ENCODE data around the gene GUCA2A. TPM values are rescaled to one million over a fixed set of nuclear protein-coding genes. Genes with fewer than 3 reads are reported as not detected.

Gene GUCA2A
- total RNA-seq, 1 donor from 2014 or later = not detected

DNA sequence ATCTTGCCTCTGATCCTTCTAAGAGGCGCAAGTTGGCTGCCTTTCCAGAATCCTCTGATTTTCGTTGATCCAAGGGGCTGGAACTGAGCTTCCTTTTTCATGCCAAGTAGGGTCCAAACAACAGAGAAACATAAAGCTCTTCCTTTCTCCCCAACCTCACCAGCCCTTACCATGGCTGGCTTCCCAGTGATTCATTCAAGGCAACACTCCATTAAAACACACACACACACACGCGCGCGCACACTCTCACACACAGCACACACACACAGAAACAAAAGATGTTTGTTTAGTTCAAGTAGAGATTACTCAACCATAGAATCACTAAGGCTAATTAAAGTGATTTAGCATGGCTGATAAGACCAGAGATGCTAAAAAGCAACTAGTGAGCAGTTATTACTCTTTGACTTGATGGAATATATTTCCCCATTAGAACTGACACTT is 13.0 kb upstream of the GUCA2A start:
- intact Hi-C loops (cut with micrococcal nuclease) = loop anchor here (1.0 to 5.0 kb wide), 3 partner anchors 157 to 279 kb away; partner anchors contain the start of genes PPCS, RIMKLA and ZMYND12

DNA sequence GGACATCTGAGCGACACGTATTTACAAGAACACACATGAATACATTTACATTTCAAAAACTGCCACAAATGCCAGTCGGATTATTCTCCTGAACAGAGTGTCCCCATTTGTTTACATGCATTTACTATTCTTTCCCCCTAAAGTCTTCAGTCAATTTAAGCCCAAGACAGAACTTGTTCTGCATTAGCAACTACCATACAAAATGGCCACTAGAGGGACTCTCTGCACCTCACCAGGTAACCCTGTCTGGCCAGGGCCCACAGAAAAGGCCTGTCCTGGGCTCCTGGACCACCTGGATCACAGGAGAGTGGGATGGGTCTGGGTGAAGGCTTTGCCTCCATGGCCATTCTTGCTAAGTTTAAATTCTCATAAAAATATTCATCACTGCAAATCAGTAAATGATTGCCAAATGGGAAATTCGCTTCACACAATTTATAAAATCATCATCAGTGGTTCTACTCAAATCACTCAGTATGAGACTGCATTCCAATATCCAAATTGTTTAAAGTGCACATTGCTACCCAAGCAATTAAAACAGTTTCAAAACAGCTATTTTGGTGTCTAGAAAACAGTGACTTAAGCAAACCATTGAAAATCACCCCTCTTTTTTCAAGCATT is 12.5 kb upstream of the GUCA2A start:
- intact Hi-C loops (cut with micrococcal nuclease) = loop anchor here (1.0 to 5.0 kb wide), 3 partner anchors 157 to 279 kb away; partner anchors contain the start of genes PPCS, RIMKLA and ZMYND12

DNA sequence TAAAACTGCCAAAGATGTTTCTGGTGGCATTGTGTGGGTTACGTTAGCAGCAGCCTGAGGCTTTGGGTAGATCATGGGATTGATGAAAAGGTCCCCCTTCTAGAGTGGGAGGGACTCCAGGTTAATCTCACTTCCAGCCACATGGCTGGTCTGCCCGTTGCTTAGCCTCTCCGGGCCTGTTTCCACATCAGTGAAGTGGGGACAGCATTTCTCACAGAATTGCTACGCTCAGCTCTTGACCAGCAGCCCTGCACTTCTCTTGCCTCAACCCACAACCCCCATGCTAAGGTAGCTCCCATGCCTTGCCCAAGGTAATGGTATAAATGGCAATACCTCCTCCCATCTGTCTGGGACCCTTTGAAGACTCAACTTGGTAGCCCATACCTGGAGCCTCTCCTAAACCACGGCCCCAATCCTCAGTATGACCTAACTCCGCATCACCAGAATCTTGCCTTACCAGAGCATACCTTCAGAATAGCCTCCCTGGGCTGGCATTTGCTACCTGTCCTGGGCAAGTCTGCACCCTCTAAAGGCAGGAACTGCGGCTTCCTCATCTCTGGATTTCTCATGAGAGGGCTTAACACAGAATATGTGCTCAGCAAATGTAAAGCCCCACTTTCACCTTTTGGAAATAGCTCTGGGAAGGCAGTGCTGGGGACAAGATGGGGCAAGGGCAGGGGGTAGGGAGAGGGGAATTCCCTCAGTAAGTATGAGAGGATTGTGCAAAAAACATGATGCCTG is 10.9 kb upstream of the GUCA2A start:
- intact Hi-C loops (cut with micrococcal nuclease) = loop anchor here (5.0 kb wide), 1 partner anchor 207 kb away; the partner anchor contains the start of gene RIMKLA

DNA sequence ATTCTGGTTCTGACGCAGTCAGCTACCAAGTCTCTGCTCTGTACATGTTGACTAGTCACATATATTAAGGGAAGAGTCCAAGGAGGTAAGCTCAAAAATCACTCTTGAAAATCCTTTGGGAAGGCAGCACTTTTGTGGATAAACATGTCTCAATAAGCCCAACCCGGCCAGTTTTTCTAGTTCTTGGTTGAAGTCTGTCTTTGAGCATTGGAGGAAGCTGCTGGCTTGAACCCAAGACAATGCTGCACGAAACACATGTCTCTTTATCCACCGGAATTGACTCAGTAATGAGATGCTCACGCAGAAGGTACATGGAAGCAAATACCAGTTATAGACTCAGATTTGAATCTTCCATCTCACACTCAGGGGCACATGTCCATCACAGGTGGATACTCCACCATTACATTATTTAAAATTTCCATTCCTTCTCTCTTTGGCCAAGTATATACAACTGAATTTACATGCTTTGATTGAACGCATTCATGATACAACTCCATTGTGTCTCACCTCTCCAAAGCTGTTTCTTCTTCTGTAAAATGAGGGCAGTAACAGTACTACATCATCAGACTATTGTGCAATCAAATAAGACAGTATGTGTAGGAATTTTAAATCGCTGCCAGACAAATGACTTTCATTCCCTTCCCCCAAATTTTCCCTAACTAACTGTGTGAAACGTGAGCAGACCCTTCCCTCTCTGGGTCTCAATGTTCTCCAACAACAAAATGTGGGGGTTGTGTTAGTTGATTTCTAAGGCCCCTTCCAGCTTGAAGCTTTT is 9.6 kb upstream of the GUCA2A start:
- intact Hi-C loops (cut with micrococcal nuclease) = loop anchor here (1.0 kb wide), 4 partner anchors 27 to 658 kb away; no protein-coding TSS in a partner anchor

DNA sequence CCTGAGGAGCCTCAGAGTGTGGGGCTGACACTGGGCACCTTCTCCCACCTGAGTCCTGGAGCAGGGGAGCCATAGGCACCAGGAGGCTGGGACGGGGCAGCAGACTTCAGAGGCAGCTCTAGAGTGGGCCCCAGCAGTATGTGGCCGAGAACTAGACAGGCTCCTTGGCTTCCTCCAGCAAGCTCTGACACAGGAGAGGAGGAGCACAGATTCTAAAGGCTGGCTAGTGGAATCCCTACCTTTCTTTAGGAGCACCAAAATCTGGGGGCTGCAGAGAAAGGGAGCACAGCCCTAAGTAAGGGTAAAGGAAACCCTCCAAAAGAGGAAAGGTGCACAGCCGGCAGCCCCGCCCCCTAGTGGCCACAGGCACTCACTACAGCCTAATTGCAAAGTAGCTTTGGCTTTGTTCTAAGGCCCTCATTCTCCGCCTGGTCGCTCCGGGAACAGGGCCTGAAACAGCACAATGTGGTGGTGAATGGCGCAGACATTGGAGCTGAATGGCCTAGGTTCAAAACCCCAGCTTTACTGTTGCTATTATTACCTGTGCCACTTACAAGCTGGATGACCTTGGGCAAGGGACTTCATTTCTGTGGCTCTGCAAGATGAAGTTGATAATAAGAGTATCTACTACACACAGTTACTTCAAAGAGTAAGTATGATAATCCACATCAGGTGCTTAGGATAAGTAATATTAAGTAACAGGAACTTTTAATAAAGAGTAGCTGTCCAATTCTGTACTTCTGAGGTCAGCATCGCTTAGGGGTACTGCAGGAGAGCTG is 8.8 kb upstream of the GUCA2A start:
- intact Hi-C loops (cut with micrococcal nuclease) = loop anchor here (1.0 kb wide), 4 partner anchors 26 to 657 kb away; no protein-coding TSS in a partner anchor

DNA sequence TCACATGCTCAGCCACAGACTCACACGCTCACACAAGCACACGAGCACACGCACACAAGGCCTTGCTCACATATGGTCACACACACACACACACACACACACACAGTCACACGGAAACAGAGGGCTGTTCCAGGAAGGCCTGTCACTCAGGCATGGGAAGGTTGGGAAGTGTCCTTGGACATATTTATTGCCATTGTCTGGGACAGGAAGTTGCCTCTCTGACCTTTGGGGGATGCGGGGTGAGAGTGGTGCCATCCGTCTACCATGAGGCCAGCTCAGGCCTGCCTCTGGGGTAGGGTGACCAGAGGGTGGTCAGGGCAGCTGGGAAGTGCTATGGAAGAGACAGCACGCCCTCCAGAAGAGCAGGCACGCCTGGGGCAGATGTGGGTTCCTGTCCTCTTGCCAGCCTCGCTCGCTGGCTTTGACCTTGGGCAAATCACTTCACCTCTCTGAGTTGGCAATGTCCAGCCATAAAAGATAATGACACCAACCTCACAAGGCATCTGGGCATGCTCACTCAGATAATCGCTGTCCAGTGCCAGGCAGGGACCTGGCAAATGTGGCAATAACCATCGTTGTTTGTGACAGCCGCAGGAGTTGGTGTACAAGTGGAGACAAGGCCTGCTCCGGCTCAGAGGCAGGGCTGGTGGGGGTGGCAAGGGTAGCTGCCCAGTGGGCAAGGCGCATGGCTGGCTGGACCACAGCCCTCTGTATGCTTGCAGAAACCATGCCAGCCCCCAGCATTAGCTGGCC is 8.0 kb upstream of the GUCA2A start:
- intact Hi-C loops (cut with micrococcal nuclease) = loop anchor here (1.0 kb wide), 4 partner anchors 25 to 656 kb away; no protein-coding TSS in a partner anchor

DNA sequence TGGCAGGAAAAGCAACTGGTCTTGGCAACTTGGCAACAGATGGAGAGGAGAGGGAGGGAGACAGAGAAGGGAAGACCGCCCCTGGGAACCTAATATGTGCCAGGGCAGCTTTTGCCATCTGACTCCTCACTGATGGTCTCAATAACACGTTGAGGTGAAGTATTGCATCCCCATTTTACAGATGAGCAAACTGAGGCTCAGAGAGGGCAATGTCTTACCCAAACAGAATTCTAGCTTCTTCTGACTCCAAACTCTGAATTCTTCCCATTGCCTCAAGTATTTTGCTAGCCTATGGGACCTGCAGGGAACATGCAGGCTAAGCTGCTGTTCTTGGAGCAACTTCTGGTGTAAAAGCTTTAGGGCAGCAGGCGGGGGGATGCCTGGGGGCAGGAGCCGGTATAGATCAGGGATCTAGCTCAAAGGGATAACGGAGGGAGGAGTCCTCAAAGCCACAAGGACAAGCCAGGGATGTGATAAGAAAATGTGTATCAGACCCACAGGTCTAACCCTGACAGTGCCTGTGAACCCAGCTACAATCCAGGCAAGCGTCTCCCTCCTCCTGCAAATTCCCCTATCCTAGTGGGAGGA is 7.2 kb upstream of the GUCA2A start:
- intact Hi-C loops (cut with micrococcal nuclease) = no loop called here

DNA sequence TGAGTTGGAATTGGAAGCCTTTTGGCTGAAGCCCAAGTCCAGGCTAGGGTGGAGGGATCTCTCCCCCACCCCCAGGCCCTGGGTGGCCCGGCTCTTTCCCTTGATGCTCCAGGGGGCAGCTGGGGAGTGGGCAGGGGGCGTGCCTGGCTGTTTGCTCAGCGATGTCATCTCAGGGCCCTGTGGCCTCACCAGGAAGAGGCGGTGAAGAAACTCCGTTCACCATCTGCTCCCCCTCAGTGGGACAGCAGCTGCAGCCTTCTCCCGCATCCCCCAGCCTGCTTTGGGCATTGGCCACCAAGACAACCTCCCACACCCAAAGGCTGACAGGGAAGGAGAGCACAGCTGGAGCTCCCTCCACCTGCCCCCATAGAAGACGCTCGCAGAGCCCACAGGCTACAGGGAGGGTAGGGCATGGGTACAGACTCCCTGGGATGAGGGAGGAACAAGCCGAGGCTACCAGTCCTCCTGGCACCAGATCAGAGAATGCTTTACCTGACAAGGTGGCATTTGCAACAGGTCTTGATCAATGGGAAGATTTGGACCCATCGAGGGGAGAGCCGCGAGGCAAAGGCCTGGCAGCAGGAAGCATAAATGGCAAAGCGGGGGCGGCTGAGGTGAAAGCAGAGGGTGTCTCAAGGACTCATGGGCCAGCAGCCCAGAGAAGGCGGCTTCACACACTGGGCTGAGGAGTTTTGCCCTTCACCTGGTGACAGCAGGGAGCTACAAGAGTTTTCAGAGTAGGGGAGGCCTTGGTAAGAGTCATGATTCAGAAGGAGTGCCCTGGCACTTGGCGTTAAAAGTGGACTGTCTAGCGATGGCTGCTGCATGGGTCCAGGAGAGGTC is 6.5 kb upstream of the GUCA2A start:
- intact Hi-C loops (cut with micrococcal nuclease) = no loop called here

DNA sequence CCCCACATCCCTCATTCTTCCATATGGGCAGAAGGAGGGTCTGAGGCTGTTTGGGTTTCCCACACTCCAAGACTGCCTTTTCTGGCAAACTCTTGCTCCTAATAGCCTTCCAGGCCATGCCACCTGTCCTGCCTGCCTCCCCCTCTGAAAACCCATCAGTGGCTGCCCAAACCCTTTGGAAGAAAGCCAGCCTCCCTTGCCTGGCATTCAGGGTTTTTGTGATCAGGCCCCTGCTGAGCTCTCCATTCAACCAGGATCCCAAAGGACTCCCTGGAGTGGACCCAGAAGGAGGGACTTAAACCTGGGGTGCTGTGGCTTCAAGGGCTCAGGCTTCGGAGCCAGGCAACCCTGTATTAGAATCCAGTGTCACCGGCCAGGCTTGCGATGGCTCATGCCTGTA is 4.2 kb upstream of the GUCA2A start:
- intact Hi-C loops (cut with micrococcal nuclease) = no loop called here

DNA sequence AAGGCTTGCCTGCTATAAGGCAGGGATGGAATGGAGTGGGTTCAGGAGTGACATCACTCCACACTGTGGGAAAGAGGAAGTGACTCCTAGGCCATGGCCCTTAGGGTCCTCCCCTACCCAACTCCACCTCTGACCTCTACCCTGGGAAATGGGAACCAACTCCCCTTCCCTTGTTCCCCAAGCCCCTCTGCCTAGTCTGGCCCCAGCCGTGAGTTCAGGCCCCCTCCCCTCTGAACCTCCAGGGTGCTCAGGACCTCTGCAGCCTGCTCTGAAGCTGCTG is 3.8 kb upstream of the GUCA2A start:
- intact Hi-C loops (cut with micrococcal nuclease) = no loop called here

DNA sequence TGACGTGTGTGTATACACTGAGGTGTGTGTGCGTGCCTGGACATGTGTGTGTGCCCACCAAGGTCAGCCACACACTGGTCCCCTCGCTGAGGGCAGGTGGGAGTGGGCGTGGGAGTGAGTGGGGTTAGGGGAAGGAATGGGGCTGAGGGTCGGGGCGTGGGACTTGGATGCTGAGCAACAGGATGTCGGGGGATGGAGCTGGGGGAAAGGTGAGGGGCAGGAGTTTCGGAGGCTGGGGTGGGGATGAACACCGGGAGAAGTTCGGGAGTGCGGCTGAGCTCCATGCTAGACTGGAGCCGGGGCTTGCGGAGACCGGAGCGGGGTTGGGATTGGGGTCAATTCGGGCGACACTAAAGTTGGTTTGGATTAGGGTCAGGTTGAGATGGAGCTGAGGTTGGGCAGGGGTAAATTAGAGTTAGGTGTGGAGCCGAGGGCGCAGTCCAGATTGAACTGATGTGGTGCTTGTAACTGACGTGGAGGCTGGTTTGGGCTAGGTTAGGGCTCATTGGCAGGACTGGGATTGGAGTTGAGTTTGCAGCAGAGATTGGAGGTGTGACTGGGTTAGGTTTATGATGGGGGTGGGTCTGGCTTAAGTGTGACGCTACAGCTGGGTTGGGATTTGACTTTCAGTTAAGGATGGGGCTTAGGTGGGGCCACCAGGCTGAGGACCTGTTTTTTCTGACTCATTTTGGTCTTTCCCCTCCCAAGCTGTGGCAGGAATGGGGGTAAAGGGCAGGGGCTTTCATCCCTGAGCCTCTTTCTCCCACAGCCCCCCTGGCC is 3.3 kb upstream of the GUCA2A start:
- intact Hi-C loops (cut with micrococcal nuclease) = no loop called here

DNA sequence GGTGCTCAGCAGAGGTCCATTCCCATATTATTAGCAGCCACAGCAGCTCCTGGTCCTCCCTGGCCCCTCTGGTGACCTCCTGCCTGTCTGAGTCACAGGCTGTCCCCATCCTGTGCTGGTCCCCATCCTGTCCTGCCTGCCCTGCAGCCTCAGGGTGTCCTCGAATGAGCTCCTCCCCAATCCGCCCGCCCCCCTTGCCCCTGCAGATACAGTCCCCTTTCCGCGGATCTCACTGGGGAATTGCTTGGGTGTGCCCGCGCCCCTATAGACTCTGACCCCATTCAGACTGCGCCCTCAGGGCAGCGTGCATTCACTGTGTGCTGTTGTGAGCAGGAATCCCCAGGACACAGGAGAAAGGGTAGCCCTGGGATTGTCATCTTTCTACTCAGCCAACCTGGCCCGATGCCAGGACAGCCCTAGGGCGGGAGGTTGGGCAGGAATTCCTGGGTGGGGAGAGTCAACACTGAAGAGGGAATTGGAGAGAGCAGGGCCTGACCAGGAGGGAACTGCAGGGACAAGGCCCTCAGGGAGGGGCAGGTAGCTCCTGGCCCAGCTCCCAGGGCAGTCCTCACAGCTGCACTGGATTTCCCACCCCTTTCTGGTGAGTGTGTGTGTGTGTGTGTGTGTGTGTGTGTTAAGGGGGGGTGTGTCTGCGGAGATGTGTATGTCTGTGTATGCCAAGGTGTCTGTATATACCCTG is 1.1 kb upstream of the GUCA2A start:
- intact Hi-C loops (cut with micrococcal nuclease) = no loop called here

DNA sequence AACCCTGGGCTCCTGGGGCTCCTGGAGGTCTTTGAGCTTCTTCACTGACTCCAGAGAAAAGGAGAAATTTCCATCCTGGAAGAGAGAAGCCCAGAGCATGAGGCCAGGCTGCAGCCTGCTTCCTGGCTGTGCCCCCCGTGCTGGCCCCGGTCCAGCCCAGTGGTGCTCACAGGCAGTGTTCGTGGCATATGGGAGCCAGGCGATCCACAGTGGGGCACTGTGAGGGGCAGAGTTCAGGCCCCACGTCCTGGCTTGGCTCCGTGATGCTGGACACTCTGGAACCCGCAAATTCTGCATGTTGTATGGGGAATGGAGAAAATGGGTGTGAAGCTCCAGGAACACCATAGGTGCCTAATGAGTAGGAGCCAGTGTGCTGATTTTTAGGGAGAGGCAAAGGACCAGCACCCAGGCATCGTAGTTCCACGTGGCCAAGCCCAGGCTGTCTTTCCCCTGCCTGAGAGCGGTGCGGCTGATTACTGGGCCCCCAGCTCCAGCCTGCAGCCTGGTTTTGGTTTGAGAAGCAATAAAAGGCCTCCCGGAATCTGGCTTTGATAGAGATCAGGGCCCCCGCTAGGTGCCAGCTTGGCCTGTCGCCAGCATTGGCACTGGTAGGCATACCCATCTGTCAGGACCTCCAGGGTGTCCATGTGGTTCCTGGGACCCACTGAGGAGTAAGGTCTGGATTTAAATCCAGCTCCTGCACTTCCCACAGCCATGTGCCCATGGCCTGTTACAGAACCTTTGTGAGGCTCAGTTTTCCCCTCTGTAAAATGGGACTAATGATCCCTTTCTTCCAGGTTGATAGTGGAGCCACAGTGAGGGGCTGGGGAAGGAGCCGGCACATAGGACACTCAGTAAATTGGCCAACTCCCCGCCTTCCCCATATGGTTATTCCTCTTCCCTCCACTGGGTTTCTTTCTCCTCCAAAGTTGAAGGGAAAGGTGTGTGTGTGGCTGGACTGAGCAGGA is 725 bp downstream of the GUCA2A start:
- intact Hi-C loops (cut with micrococcal nuclease) = no loop called here

DNA sequence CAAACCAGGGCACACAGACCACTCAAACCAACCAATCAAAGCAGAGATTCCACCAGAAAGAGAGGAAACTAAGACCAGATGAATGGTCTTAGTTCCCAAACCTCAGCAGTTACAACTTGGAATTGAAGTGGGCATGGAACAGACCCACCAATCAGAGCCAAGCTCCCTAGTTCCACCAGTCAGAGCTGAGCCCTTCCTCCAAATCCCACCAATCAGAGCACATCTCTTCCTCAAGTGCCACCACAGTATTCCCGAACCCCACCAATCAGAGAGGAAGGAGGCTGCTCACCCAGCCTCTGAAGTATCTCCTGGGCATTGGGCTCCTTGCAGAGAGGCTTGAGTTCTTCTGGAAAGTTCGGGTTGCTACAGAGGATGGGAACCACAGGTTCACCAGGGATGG is 1.4 kb downstream of the GUCA2A start:
- intact Hi-C loops (cut with micrococcal nuclease) = no loop called here

DNA sequence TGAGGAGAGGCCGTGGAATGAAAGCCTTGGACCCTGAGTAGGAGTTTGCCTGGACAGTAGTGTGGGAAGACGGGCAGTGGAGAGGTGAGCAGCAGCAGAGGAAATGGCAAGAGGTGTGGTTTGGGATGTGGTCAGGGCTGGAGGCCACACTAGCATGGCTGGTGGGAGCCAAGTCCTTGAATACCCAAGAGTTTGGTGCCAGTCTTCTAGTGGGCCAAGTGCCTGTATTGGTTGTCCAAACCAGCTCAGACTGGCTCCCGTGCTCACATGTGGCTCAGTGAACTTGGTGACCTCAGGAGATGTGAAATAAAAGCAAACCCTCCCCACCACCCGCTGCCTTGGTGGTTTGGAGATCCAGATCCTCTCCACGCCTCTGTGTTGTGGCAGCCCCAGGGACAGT is 2.4 kb downstream of the GUCA2A start:
- intact Hi-C loops (cut with micrococcal nuclease) = no loop called here

DNA sequence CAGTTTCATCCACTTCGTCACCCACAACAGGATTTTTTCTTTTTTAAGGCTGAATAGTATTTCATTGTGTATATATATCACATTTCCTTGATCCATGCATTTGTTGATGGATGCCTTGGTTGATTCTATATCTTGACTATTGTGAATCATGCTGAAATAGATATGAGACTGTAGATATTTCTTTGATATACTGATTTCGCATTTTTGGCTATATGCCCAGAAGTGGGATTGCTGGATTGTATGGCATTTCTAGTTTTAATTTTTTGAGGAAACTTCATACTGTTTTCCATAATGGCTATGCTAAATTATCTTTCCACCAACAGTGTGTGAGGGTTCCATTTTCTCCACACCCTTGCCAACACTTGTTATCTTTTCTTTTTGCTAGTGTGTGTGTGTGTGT is 6.4 kb downstream of the GUCA2A start:
- intact Hi-C loops (cut with micrococcal nuclease) = no loop called here

DNA sequence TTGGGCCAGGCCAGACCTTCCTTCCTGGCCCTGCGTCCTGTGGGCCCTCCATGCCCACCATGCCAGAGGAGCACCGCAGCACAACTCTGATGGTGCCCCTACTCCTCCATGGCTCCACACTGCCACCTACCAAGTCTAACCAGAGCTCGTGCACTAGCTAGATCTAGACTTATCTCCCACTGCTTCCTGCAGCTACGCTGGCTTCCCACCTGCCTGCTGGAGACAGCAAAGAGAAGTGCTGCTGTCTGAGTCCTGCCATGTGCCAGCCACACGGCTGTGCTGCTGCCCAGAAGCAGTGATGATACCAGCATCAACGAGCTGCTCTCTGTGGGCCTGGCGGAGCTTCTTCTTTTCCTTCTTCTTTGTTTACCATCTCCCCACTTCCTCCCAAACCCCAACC is 6.9 kb downstream of the GUCA2A start:
- intact Hi-C loops (cut with micrococcal nuclease) = no loop called here
